HG03442 (cell line): Measurements from ENCODE around the gene JOSD2.

Source experiments
- ATAC-seq: cut with Tn5 transposase; IDR thresholded peaks from one replicate; pipeline ENCODE4 v1.9.1; 2021; ENCODE audit warnings: mild to moderate bottlenecking, moderate library complexity; ENCODE audit not compliant: unreplicated experiment

The JOSD2 gene, protein sequence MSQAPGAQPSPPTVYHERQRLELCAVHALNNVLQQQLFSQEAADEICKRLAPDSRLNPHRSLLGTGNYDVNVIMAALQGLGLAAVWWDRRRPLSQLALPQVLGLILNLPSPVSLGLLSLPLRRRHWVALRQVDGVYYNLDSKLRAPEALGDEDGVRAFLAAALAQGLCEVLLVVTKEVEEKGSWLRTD

GRCh38 chr19:50511069-50511822 is at the start of gene JOSD2:
TSS of gene JOSD2 (minus strand) at chr19:50511191. CDS start at chr19:50510431, 760 bp downstream.
- peak; percentile 88 for ATAC-seq

- no peak for ATAC-seq
Observed at GRCh38 chr19:50559636-50560035, 48.6 kb upstream of the JOSD2 start.

DNA sequence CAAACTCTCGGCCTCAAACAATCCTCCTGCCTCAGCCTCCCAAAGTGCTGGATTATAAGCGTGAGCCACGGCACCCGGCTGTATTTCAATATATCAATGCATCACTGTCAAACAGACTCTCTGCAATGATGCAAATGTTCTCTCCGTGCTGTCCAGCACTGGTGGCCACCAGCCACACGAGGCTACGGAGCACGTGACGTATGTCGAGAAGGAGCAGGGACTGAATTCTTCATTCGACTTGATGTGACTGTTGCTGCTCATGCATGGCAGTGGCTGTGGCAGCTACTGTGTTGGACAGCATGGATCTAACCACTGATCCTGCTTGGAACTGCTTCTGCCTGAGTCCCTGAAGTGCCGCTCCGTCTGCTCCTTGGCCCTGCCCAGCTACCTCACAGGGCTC is 47.5 kb upstream of the JOSD2 start:
- no peak for ATAC-seq

DNA sequence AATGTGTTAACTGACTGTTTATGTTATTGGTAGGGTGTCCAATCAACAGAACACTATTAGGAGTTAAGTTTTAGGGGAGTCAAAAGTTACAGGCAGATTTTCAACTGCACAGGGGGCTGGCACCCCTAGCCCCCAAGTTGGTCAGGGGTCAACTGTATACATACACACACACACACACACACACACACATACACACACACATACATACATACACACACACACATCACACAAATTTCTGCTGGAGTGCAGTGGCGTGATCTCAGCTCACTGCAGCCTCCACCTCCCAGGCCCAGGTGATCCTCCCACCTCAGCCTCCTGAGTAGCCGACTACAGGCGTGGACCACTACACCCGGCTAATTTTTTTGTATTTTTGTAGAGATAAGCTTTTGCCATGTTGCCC is 47.0 kb upstream of the JOSD2 start:
- no peak for ATAC-seq

DNA sequence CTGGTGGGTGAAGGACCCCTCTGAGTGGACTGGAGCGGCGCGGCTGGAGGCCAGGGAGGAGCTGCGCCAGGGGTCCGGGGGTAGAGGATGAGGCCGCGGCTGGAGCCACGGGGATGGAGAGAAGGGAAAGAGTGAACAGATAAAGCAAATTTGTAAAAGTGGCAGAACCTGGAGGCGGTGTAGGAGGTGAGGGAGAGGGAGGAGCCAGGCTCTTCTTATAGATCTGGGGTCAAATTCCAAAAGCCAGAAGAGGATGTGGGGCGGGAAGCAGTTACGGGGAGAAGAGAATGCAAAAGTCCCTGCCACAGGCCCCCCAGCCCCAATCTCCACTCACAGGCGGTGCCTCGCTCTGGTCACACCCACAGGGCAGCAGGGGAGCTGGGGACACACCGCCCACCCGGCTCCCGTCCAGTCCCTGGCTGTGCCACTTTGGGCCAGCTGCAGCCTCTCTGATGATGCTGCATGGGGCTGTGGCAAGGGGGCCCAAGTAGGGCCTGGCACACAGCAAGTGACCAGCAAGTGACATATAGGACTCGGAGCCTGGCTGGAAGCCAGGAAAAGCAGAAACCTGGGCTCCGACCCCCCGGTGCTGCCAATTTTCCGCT is 46.1 kb upstream of the JOSD2 start:
- no peak for ATAC-seq

GRCh38 chr19:50556282-50557008 is 45.5 kb upstream of the JOSD2 start:
- ATAC-seq: no peak

DNA sequence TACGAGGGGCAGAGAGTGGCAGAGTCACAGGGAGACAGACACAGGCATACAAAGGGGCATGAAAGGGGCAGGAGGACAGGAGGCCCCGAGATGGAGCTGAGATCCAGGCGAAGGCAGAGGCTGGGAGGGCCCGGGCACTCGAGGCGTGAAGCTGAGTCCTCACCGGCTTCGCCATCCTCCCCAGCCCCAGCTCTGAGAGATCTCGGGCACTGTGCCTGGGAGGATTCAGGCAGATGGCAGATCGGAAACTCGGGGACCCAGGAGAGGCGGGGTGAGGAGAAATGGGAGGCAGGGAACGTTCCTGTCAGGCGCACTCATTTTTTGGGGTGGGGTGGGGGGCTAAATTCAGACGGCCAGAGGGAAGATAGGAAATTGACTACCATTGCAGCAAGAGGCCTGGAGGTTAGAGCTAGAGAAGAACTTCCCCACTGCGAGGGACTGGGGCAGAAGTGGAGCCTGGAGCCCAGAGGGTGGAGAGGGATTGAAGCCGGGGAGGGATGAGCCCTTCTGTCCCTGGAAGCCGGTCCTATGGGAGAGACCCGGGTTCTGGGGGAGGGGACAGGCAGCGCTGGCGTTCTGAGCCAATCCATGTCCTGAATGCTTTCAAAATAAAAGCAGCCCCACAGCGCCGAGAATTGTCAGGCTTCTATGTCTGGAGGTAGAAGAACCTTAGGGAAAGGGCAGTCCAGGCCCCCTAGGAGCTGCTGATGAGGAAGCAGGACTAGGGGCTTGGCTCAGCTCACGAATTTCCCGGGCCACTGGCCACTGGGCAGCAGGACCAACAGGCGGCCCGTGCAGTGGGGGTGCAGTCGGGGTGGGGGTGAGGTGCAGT is 44.7 kb upstream of the JOSD2 start:
- ATAC-seq: no peak

DNA sequence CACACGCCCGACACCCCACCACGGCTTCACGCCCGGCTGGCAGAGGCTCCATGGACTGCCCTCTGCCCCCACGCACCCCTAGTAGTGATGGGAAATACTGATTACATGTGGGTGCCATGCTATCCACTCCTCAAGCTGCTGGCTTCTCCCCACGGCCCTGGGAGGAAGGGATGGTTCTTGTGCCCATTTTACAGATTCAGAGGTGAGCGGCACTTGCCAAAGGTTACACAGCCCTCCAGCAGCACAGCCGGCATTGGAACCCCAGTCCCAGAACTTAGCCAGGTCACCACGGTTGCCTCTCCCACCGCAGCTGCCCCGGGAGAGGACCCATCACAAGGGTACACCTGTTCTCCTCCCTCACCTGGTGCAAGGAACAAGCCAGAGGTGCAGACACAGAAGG is 44.0 kb upstream of the JOSD2 start:
- ATAC-seq: no peak

GRCh38 chr19:50554212-50554611 is 43.2 kb upstream of the JOSD2 start:
- no peak for ATAC-seq

- ATAC-seq: no peak
Observed at GRCh38 chr19:50553134-50553703, 42.2 kb upstream of the JOSD2 start.

GRCh38 chr19:50552540-50552939 is 41.5 kb upstream of the JOSD2 start:
- no peak for ATAC-seq

DNA sequence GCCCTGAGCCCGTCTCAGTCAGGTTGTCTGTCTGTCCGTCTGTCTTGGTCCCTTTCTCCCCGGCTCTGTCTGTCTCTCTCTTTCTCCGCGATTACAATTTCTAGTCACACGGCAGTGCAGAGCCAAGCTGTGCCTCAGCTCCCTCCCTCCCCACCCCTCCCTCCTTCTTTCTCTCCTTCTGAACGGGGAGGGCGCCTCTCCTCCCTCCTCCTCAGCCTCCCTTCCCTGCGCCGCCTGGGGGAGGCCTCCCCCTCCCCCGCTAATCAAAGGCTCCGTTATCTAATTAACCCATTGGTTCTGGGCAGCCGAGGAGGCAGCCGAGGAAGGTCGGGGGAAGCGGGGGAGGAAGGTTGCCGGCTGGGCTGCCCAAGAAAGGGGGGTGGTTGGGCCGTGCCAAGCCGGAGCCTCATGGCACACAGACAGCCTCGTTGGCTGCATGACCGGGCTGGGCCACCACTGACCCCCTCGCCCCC is 40.8 kb upstream of the JOSD2 start:
- ATAC-seq: no peak

DNA sequence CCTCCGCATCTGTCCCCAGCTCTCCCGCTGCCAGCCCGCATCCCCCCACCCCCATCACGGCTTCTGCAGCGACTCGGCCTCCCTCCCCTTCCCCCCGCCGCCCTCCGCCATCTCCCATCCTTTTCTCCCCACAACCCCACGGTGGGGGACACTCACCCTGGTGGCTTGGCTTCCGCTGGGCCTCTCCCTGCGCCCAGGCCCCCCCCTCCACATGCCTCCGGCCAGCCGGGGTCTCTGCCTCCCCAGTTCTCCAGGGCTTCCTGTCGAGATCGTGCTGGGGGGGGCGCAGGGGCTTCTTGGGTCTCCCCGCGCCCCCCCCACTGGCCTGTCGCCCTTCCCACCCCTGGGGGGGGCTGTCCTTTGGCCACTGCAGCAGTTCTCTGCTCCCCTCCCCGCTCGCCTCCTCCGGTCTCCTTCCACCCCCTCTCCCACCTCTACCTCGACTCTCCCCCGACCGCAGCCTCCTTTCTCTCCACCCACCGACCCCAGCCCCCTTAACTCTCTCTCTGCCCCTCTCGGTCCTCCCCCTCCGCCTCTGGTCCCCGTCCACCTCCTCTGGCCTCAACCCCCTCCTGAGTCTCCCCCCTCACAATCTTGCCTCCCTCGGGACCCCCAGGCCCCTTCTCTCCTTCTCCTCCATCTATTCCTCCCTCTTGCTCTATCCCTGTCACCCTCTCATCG is 40.2 kb upstream of the JOSD2 start:
- ATAC-seq: no peak

DNA sequence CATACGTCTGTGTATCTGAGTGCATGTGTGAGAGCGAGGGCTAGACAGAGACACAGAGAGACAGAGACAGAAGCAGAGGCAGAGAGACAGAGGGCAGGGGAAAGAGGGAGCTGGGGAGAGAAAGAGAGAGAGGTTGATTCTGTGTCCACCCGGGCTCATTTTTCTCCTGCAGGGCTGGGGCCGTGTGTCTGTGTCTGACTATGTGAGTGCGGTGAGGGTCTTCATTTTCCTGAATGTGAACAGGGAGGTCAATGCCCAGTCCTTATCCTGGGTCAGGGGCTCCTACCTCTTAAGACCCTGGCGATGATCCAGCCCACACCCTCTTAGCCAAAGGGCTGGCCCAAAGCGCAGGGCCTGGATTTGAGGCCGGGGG is 39.6 kb upstream of the JOSD2 start:
- ATAC-seq: no peak

- ATAC-seq: no peak
Observed at GRCh38 chr19:50549927-50550593, 39.1 kb upstream of the JOSD2 start.

- ATAC-seq: no peak
Observed at GRCh38 chr19:50549059-50549926, 38.3 kb upstream of the JOSD2 start.

GRCh38 chr19:50548191-50549058 is 37.4 kb upstream of the JOSD2 start:
- ATAC-seq: no peak
